NCI-H1694 treated with DMSO at 0.1 percent for 48 hours (cell line): ENCODE results near the gene AOPEP.

Source experiments
- DNase-seq: peaks from one replicate; lab custom pipeline; 2025; lab: John Stamatoyannopoulos, UW

AOPEP gene

GRCh38 chr9:95116002-95116807 is 389.7 kb downstream of the AOPEP start:
- DNase-seq: peak; percentile 0

DNA sequence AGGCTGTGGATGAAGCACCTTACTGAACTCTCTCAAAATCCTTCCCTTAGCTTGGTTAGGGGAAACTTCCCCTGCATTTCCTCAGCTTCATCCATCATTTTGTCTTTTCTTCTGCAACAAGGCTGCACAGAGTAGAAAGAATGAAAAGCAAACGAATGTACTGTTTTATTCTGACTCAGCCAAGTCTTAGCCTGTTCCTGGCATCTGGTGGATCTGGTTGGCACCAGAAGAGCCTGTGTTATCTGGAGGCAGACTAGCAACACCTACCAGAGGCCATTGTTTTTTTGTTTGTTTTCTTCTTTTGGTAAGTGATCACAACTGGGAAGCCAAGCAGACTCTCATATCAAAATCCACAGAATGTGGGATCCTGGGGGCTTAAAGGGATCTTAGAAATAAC is 390.3 kb downstream of the AOPEP start:
- DNase-seq: no peak

DNA sequence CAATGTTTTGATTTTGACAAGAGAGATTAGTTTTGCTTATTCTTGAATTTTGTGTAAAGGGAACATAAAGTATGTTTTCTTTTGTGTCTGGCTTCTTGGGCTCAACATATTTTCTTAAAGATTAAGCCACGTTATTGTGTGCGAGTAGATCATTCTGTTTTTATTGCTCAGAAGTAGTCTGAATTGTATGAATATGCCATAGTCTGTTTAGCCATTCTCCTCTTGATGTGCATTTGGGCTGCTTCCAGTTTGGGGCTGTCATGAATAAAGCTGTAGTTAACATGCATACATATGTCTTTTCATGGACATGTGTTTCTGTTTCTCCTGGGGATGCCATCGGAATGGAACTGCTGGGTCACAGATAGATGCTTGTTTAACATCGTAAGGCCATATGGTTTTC is 392.1 kb downstream of the AOPEP start:
- no peak for DNase-seq

GRCh38 chr9:95120781-95121370 is 394.4 kb downstream of the AOPEP start:
- no peak for DNase-seq

DNA sequence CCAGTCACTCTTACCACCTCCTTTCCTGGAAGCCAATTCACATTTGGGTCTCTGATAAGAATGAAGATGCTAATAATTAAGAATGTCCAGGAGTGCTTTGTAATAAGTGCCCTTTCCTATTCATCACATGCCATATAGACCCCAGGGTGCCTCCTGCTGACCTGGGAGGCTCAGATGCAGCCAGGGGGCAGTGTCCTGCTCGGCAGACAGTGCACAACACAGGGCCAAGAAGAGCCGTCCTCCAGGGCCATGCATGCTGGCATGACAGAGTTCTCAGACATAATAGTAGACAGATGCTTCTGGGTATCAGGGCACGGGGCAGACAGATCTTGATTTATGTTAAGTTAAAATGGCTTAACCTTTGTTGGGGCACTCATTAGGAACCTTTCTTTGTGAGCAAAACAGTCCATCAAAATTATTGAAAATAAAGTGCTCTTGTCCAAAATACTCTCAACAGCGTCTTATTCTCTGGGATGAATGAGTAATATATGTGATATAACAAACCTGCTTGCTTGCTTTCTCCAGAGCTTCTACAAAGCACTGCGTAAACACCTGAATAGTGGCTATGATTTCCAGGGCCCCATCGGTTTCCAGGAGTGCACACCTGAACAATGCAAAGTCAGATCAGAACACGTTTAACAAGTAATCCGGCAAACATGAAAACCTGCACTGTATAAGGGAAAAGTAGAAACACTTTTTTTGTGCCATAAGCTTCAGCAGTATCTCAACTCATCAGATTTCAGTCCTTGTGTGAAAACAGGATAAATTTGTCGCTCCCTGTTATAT is 398.3 kb downstream of the AOPEP start:
- DNase-seq: no peak

DNA sequence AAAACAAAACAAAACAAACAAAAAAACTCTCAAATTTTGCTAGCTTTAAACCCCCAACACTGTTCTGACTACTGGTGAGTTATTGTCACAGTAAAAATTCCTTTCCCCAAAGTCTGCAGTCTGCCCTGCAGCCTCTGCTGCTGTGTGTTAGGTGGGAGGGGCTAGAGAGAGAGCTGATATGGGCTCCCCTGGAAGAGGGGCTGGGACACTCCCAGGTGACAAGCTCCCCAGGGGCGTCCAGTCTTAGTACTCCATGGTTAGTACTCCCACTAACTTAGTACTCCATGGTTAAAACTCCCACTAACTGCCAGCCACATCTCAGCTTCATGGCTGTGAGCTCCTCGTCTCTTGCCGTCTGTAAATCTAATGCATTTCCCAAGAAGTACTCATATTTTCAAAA is 399.2 kb downstream of the AOPEP start:
- no peak for DNase-seq

- no peak for DNase-seq
Measured at GRCh38 chr9:95126739-95127138, 400.2 kb downstream of the AOPEP start.

DNA sequence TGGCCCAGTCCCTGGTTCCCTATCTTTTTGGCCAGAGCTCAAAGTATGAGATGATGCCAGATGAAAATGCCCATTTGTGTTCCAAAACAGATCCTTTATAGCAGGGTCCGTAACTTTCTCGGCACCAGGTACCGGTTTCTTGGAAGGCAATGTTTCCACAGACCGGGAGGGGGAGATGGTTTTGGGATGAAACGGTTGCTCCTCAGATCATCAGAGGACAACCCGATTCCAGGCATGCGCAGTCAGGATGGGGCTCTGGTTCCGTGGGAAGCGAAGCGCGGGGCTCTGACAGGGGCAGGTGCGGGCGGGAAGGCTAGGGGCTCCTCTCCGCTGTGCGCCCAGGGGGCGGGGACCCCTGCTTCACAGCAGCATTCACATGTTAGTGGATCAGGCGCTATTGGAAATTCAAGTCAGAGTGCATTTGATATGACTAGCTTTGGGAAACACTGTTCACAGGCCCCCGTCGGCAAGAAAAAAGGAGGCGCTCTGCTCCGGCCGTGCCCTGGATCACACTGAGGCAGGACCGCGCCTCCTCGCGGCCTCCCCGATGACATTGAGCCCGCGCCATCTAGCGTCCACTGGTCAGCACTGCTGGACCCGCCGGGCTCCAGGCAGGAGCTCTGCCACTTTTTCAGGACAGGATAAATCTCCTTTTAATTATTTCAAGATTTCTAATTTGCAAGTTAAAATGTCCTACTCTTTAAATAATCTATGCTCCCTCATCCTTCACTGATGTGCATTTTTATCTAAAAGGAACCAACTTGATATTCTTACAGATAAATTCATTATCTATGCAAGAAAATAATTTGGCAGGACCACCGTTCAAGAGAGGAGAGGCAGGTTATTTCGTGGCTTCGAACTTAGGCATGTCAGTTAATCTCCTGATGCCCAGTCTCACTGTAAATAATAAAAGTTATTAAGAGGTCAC is 401.0 kb downstream of the AOPEP start:
- no peak for DNase-seq

DNA sequence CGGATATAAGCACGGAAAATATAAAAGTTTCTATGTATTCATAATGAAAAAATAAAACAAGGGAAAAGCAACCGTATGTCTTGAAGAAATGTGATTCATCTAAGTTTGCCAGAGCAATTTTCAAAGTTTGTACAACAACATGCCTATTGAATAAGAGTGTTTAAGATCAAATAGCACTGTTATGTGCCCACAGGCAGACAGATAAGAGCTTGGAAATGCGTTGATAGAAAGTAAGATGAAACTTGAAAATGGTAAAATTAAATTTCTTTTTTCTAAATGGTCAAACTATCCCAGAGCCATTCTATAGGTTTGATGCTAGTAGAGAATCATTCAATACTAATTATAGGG is 401.7 kb downstream of the AOPEP start:
- DNase-seq: no peak

DNA sequence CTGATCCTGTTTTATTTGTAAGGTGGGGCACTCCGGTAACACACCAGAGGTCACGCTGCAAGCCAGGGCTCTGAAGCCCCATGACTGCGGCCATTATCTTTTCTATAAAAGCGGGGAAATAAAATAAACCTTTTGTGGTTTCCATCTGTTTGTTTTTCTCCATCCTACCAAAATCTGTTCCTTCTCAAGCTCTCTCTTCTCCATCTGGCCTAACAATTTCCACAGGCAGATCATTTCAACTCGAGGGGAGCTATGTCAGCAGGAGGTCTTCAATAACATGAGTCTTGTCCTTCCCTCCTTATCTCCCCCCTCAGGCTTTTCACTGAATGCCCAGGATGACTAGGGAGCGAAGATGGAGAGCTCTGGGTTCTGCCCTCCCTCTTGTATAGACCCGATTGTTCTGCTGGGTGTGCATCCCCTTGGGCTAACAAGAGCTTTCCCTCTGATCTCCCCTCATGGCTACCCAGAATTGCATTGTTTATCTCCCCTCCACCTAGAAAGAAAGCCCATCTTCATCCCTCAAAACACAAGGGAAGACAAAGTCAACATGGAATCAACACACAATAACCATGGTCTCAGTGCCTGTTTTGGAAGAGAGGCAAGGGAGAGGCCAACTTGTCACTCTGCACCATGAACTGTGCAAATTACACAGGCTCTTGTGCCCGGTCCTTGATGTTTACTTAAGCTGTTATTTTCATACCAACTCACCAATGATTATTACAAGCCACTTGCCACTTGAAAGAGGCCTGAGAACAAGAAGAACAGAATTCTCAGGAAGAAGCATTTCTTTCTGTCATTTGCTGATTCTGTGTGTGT is 403.2 kb downstream of the AOPEP start:
- peak; percentile 37 for DNase-seq

GRCh38 chr9:95130484-95130883 is 404.0 kb downstream of the AOPEP start:
- DNase-seq: no peak

DNA sequence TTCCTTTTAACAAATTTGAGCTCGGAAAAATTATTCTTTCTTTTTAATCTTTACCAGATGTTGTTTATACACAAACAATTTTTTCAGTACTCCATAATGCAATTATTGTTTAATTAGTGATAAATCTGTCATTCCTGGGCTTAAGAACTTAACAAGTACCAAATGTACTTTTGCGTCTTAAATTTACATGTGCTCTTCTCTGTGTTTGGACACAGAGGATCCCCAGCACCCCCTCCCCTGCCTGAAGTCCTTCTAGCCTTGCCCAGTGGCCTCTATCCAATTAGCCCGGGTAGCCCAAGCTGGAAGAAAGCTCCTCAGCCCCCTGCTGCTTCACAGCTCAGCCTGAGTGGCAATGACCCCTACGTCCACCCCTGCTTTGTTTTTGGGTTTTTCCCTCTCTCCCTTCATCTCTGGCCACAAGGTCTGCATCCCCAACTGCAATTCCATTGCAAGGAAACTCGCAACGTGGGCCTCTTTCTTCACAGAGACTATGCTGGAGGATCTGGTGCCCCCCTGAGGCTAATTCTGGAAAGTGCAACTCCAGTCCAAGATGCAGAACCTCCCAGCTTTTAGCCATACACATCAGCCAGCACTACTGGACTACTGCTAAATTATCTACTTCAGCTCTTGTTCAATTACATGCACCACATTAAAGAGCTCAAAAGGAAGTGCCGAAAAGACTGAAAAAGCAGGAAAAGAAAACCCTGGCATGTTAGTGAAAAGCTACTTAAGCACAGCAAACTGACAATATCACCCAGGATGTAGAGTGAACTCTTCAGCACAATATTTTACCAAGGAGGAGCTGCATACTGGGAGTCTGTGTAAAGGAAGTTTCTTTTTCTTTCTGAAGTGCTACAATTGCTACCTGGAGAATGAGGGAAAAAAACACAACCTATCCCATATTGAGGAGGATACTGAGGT is 404.8 kb downstream of the AOPEP start:
- peak; percentile 44 for DNase-seq

- no peak for DNase-seq
Measured at GRCh38 chr9:95132366-95133324, 406.1 kb downstream of the AOPEP start.

DNA sequence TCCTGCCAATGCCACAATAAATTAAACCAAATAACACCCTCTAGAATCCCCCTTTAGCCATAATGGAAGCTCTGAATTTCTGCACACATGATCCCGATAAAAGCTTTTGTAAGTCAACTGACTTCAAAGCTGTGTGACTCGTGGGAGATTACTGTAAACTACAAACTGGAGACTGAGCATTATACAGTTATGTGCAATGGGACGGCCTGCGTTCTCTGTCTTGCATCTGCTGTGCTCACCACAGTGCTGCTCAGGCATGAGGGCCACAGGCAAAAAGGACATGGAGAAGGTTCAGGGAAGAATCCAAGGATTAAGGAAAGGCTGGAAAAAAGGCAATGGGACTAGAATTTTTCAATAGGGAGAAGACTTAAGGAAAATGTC is 406.8 kb downstream of the AOPEP start:
- no peak for DNase-seq

GRCh38 chr9:95134457-95134881 is 408.0 kb downstream of the AOPEP start:
- DNase-seq: no peak

GRCh38 chr9:95135756-95136155 is 409.3 kb downstream of the AOPEP start:
- no peak for DNase-seq
